GM18517 (cell line): ENCODE measurements around the gene LRFN2.

Source experiments
- ATAC-seq: cut with Tn5 transposase; IDR thresholded peaks from one replicate; pipeline ENCODE4 v1.9.1; 2021; ENCODE audit warnings: mild to moderate bottlenecking, moderate library complexity; ENCODE audit not compliant: unreplicated experiment

LRFN2 gene

DNA sequence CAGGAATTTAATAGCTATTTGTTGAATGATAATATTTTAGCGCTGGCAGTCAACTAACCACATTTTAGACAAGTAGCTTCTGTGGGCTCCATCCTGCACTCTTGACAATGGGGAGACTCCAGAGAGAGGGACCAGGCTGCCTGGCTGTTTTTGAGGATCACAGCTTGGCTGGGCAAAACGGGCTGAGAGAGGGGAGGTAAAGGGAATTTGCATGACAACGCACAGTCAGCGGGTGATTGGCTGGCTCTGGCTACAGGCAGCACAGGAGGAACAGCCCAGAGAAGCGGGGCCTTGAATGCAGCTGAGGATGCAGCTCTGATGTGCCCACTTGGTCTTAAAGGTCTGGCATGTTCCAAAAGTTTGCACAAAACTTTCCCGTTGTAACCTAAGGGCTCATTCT is 41.2 kb downstream of the LRFN2 start:
- ATAC-seq, result no peak

DNA sequence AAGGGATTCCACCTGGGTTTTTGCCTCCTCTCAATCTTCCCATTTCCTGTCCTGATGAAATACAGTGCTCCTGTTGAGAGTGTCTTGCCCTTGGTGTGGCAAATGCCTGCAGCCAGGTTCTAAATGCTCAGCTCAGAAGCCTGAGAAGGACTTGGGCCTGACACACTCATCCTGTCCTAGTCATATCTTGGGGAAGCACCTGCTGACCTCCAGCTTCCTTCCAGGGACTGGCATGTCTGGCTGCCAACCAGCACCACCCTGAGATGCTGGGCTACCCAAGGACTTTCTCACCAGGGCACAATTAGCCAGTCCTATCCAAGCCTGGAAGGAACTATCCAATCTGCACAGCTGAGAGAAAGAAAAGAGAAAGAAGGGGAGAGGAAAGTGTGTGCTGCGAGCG is 43.4 kb downstream of the LRFN2 start:
- no peak for ATAC-seq

DNA sequence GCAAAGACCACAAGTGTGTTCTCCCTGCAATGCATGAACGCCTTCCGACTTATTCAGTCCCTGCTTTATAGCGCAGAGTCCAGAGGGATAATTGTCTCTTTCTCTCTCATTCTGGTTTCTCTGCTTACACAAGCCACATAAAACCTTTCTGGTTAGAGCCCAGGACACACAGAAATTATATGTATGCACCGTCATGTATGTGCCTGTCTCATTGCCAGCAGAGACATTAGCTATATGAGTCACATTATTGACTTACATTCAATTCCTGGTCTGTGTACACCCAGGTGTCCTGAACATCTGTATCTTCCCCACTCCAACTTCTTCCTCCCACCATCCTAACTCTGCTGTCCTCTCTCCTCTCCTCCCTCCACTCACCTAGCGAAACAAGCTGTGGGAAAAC is 44.0 kb downstream of the LRFN2 start:
- no peak for ATAC-seq

DNA sequence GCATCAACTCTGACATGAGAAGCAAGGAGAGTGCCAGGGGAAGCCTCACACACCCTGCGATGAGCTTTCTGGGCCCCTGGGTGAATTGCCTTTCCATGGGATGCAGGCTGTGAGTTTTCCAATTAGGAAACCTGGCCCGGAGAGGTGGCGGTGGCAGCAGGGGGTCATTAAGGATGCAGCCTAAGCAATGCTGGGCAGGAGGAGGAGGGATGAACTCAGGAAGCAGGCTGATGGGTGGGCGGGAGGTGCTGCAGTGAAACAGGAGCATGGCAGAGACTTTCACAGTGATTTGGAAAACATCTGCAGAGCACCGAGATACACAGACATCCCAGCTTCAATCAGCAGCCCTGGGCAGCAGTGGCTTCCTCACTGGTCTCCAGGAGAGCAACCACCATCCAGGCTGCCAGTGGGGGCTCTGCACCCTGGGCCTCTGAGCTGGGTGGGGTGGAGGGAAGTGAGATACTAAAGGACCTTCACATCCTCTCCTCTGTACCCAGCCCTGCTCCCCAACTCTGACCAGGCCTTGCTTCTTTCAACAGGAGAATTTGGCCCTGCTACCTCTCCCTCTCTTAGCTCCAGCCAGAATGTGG is 44.9 kb downstream of the LRFN2 start:
- no peak for ATAC-seq

DNA sequence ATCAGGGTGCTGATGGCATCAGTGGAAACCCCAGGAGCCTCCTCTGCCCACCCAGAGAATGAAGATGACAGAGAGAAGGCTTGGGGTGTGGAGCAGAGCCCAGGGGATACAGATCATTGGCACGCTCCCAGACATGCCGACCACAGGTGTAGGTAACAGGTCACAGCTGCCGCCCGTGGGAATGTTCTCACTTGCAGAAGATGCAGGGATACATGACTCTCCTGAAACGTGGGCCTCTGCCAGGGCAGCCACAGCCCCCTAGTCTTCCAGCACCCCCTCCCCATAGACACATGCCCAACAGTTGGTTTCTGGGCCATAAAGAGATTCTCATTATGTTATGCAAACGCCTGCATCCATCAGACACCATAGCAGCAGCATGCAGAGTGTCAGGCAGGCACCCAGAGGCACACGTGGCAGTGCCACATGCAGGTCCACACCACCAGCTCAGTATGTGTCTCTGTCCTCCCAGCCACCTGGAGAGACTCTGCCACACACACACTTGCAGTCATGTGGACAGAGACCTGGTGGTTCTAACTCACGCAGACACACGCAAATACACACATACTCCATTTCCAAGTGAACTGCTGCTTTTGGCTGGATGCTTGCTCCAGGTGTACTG is 45.5 kb downstream of the LRFN2 start:
- ATAC-seq, result no peak

DNA sequence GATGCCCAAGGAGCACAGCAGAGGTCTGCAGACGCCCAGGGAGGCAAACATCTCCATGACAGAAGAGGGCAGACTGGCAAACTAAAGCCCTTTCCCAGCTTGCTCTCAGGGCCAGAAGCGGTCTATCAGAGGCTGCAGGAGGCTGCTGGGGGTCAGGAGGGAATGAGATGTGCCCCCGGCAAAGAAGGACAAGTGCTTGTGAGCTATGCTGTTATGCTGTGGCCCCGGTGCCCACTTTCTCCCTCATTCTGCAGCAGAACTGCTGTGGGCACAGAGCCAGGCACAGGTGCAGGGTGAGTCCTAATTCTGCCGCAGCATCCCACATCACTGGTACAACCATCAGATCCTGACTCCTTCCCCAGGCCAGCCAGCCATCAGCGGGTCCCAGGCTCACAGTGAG is 46.4 kb downstream of the LRFN2 start:
- ATAC-seq, result no peak

DNA sequence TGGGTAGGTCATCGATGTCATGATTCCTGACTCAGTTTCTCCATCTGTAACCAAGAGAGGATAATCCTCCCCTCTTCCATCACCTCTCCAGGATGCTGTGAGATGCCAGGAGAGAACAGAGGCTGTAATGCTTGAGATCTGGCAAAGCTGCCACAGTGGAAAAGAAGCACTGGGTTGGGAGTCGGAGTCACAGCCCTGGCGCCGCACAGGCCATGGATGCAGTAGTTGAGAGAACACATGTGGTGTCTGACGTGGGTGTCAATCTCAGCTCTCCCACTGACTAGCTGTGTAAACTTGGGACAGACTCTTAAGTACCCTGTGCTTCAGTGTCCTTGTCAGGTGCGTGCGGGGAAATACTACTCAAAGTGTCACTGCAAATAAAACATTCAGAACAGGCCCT is 47.3 kb downstream of the LRFN2 start:
- no peak for ATAC-seq

DNA sequence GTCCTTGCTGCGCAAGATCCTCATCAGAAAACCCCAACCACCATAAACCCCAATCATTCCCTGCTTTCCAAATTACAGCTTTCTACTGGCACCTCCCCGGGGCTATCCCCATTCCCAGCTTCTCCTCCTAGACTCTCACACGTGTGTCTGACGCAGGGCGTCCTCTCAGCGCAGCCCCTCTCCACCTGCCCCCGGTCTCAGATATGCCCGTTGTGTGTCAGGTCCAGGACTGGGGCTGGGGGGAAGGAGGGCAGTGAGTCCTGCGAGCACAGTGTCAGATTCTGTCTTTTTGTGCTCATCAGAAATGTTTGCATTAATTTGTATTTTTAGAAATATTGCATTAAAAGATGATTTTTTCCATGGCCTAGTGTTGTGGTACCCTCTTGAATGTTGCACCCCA is 48.6 kb downstream of the LRFN2 start:
- ATAC-seq, result no peak

DNA sequence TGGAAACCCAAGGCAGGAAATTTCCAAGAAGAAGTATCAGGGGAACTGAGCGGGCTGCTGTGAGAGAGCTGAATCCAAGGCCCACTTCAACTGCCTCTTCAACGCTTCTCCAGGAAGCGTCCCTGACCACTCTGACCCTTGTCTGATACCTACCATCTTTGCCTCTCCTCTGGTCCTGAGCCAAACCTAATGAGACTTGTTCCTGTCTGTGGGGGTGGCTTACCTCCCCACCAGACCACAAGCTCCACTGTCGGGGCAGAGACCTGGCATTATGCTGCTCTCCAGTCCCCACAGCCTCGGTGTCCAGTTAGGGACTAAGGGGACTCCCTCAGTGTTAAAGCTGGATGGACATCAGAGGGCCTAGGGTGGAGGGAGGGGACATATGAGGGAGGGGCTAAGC is 49.7 kb downstream of the LRFN2 start:
- no peak for ATAC-seq

DNA sequence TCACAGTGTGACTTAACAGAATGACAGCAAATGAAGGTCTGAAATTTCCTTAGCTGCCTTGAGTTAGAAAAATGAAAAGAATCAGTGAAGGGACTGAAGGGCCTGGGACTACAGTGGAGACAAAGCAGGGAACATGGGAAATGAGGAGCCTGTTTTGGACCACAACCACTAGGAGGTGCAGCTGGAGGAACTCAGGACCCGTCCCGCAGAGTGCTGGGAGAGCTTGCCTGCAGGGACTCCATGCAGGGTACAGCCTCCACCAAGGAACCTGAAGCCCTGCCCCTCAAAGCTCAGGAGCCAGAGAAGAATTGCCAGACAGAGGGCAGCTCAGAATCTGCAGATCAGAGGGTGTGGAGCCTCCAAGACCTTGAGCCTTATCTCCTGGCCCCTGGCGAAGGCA is 50.7 kb downstream of the LRFN2 start:
- ATAC-seq, result no peak

DNA sequence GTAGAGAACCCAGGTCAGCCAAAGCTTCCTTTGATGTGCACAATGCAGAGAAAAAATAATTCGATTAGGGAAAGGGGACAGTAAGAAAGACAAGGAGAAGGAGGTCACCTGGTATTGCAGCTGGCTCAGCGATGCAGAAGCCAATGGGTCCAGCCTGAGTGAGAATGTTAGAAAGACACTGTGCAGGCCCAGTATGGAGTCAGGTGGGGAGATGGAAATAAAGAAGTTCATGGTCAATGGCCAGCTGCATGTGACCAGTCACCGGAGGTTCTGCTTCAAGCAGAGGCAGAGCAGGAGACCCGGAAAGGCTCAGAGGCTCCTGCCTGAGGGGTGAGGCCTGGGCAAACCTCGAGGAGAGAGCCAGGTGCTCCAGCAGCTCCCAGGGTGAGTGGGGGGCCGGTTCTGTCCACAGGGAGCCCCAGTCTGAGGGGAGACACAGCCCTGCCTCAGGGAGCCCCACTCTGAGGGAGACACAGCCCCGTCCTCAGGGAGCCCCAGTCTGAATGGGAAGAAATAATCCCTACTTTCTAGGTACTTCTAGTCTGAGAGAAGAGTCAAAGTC is 51.3 kb downstream of the LRFN2 start:
- no peak for ATAC-seq

DNA sequence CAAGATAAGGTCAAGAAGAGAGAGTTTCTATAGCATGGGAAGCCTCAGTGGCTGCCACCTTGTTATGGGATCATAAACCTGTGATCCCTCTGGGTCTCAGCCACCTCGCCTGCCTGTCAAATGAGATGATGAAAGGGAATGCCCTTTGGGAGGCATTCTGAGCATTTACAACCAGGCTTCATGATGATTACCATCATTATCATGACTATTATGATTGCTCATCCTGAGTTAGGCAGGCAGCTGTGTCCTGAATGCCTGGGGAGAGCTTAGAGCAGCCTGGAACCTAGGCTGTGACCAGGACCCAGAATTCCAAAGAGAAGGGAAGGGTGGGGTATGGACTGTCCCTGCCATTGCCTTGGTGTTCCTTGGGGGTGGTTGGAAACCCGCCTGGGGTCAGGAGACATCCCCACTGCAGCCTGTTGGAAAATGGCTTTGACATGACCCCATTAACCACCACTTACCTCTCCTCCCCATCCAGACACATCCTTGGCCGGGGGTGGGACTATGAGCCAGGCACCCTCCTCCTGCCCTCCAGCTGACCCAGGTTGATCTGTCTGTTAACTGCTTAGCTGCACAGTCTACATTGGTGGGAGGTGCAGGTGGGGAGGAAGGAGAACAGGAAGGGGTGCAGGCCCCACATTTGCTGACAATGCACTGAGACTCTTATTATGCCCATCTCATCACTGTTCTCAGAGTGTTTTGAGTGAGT is 51.9 kb downstream of the LRFN2 start:
- ATAC-seq, result no peak

DNA sequence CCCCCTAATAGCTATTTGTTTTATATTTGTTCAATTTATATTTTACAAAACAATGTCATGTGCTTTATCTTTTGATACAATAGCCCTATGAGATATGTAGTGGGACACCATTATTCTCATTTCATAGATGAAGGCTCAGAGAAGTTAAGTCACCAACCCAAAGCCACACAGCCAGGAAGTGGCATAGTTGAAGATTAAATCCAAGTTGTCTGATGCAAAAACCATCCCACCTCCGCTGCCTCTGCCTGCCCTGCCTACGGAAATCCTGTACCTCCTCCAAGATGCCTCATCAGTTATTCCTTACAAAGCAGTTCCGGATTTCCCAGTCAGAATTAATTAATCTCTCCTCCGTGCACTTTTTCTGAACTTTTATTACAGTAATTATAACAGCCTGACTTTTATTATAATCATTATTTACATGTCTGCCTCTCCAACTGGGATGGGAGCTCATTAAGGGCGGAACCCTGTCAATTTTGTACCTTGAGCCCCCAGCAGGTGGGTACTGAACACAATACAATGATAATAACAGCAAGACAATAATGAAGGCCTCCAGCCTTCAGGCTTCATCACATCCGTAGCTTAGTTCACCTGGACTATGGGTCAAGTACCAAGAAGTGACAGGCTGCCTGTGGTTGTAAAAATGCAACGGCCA is 54.7 kb downstream of the LRFN2 start:
- no peak for ATAC-seq

DNA sequence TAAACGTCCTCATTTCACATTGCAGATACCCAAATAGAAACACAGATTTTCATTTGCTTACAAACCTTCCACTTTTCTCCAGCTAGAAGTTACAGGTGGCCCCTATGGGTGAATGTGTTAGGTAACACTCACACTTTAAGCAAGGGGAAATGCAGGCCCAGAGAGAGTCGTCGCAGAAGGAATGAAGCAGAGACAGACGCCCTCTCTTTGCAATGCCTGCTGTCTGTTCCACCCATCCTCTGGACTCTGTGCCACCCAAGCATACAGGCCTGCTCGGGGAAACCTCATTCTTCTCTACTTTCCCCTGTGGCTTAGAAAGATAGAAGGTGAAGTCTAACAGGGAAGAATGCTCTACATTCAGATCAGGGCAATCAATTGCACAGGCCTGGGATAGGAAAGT is 57.2 kb downstream of the LRFN2 start:
- ATAC-seq, result no peak

DNA sequence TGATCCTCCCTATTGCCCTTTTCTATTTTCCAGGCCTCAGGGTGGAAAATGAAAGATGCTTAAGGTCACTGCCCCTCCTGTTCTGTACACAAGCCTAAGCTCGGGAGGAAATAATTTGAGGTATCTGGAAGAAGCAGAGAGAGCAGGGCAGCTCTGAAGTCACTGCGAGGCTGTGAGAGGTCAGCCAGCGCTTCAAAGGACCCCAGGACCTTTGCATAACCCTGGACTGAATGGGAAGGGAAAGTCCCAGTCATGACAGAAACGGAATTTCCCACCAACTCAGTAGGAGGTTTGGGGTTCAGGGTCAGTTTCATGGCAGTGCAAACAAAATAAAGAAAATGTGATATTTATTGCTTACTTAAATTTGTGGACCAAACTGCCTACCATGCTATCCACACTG is 58.1 kb downstream of the LRFN2 start:
- no peak for ATAC-seq

DNA sequence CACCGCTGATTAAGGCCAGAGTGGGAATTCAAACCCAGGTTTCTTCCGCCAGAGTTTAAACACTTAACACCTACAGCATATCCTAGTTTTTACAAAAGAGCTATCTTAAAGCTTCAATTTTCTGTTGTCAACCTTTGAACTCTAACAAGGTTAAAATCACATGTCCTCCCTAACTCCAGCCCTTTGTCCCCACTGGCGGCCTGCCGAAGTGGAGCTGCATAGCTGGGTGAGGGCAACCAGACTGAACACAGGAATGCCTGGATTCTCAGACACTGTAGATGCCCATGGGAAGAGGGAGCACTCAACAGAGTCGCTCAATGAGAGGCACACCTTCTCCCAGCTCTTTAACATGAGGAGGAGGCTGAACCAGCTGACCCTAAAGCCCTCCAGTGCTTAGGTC is 59.1 kb downstream of the LRFN2 start:
- ATAC-seq, result no peak

DNA sequence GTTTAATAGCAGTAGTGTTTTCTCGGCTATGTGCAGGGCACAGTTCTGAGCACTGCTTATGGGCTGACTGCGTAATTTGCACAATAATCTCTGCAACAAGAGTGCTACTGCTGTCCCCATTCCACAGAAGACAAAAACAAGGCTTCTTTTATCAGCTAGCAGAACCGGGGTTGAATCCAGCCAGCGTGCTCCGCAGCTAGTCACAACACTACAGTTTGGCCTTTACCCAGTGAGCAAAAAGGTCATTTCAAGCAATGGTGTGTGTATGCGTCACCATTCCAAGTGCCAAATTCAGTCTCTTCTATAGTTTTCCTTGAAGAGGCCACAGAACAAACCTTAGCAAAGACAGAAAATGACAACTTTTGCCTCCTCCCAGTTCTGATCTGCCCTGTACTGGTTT is 61.1 kb downstream of the LRFN2 start:
- no peak for ATAC-seq

DNA sequence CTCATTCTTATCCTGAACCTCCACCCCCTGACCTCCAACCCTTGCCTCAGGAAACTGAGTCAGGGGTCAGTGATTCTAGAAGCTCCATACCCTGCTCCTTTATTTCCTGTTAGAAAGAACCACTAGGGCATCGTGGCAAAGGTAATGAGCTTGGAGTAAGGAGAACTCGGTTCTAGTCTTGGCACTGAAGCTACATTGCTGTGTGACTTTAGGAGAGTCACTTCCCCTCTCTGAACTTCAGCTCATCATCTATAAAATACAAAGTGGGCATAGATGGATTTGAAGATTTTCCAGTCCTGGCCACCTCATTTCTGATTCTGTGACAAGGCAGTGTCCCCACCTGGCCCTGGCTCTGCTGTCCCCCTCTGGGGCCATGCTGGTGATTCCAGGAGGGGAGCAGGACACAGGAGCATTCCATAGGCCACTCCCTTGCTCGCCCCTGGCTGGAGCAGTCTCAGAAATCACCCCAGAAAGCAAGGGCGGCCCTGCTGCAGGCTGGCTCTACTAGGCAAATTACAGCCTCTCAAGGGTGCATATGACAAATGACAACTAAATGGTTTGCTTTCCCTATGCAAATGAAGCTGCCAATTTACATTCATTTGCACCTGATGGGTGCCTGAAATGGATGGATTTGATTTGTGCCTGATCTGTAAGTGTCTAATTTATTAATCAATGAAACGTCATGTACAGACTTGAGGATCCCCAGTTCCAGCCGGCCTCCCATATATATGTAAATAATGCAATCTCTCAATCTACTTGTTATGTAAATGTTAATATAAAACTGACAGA is 62.2 kb downstream of the LRFN2 start:
- no peak for ATAC-seq

DNA sequence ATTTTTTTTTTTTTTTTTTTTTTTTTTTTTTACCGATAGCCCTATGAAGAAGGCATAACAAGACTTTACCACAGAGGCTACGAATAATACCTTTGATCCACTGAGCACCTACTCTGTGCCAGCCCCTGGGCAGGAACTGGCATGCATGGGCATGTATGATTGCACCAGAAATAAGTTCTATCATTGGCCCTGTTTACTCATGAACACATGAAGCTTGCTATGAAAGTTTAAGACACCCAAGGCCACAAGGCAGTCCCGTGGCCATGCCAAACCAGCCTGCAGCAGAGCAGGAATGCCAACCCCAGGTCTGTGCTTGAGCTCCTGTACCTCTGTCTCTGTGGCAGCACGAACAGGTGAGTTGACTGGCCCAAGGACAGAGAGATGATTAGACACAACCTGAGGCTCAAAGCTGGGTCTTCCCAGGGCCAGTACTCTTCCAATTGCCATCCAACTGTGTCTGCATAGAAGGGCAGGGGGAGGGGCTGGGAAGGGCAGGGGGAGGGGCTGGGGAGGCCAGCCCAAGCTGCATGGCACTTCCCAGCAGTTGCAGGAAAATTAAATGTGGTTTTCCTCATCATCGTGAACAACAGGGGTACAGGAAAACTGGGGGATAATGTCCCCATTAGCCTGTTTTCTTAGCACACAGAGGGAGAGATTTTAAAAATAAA is 63.5 kb downstream of the LRFN2 start:
- ATAC-seq, result no peak

DNA sequence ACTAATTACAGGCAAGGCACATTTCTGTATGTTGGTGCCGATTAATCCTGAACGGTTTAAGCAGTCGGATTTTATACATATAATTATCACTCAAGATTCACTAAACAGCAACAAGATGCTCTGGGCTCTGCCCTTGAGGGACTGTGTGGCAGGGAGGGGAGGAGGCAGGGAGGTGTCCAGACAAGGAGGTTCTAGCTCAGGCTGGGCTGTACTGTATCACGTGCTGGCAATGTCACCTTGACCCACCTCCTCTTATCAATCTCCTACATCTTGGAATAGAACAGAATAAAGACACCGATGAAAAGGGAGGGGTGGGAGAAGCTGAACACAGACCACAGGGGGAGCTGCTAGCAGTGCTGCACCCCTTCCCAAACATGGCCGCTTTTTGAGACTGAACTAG is 65.7 kb downstream of the LRFN2 start:
- no peak for ATAC-seq

DNA sequence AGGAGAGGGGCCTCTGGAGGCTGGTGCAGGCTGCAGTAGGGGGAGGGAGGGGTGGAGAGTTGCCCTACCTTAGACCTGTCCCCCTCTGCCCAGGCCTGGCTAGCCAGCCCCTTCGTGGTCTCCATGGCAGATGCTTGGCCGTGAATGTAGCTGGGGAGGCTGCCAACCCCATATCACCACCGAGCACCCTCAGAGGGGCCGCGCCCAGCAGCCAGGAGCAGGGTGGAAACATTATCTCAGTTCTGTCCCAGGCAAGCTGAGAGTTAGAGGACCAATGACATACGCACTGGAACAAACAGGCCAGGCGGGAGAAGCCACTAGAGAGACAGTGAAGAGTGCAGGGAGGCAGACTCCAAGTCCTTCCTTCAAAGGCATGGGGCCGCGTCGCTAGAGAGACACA is 66.5 kb downstream of the LRFN2 start:
- no peak for ATAC-seq
